ENCODE results near the gene FLT3.
A peak's percentile ranks its signal among the peaks of the same experiment; 100 is the strongest.
"Not testable (repeated sequence)": the region's sequence is repeated elsewhere in the genome, so short reads cannot be mapped to it uniquely, and the experiment has no call there.

FLT3 gene

GRCh38 chr13:28100150-28101121 is at the start of gene FLT3:
Gene FLT3 (minus strand): TSS chr13:28100576. CDS start chr13:28100510, 66 bp downstream.
- TF ChIP-seq CTCF (conservative IDR thresholded peaks at IDR 0.05; ENCODE audit: low read length), result no peak
- DNase-seq (ENCODE audit: low read depth), result peak; percentile 5

DNA sequence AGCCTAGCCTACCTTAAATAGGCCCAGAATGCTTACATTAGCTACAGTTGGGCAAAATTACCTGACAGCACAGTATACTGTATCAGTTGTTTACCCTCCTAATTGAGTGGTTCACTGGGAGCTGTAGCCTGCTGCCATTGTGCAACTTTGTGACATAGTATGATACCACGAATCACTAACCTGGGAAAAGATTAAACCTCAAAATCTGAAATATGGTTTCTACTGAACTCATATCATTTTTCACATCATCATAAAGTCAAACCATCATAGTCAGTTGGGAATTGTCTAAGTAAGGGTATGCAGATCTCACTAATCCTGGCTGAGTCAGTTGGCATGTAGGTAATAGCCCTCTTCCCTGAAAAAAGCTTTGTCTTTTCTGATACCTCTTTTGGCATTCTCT is 47.1 kb upstream of the FLT3 start:
- H3K4me3 ChIP-seq (ENCODE audit: low read length), result no peak overlapping the region
- TF ChIP-seq CTCF (conservative IDR thresholded peaks at IDR 0.05; ENCODE audit: low read length), result no peak
- no peak for DNase-seq (ENCODE audit: low read depth)

More at GRCh38 chr13:28100150-28101121, at the start of gene FLT3:
- H3K4me3 ChIP-seq (ENCODE audit: low read length), result no peak within 1 kb of the TSS

DNA sequence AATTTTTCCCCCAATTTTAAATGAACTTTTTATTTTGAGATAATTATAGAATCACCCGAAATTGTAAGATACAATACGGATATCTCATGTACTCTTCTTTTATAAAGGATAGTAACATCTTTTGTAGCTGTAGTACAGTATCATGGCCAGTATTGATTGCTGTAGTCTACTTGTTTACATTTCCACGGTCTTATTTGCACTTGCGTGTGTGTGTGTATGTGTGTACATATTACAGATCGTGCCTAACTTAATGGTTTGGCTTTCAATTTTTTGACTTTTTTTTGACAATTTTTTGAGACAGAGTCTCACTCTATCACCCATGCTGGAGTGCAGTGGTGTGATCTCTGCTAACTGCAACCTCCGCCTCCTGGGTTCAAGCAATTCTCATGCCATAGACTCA is 44.7 kb upstream of the FLT3 start:
- no peak overlapping the region for H3K4me3 ChIP-seq (ENCODE audit: low read length)
- no peak for DNase-seq (ENCODE audit: low read depth)
- no peak for TF ChIP-seq CTCF (conservative IDR thresholded peaks at IDR 0.05; ENCODE audit: low read length)

DNA sequence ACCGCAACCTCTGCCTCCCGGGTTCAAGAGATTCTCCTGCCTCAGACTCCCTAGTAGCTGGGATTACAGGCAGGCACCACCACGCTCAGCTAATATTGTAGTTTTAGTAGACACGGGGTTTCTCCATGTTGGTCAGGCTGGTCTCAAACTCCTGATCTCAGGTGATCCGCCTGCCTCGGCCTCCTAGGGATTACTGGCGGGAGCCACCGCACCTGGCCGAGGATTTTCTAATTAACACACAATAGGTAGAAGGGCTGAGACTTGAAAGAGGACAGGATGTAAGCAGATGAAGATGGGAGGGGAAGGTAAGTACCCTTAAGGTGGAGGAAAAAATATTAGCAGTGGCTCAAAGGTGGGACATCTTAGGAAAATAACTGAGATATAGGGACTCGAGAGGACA is 41.2 kb upstream of the FLT3 start:
- not testable (repeated sequence) for H3K4me3 ChIP-seq (ENCODE audit: low read length); DNase-seq (ENCODE audit: low read depth)

DNA sequence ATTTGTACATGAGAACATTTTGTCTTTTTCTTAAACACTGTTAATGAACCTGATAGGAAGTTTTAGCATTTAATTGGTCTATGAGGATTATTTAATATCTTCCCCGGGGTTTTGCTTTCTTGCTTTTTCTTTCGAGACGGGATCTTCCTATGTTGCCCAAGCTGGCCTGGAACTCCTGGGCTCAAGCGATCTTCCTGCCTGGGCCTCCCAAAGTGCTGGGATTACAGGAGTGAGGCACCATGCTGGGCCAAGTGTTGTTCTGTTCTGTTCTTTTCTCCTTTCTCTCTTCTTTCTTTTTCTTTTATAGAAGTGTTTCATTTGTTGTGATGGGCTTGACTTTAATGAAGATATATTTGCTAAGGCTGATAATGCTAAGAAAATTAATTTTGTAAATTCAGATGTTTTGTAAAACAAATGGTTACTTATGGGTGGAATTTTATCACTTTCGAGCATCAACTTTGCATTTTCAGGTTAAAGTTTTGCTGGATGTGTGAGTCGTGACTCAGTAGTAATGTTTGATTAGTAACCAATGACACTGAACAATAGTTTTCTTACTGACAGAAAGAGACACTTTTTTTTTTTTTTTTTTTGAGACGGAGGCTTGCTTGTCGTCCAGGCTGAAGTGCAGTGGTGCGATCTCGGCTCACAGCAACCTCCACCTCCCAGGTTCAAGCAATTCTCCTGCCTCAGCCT is 40.2 kb upstream of the FLT3 start:
- TF ChIP-seq CTCF (conservative IDR thresholded peaks at IDR 0.05; ENCODE audit: low read length), result no peak
- DNase-seq (ENCODE audit: low read depth), result no peak
- H3K4me3 ChIP-seq (ENCODE audit: low read length), result peak overlapping the region; percentile 90

DNA sequence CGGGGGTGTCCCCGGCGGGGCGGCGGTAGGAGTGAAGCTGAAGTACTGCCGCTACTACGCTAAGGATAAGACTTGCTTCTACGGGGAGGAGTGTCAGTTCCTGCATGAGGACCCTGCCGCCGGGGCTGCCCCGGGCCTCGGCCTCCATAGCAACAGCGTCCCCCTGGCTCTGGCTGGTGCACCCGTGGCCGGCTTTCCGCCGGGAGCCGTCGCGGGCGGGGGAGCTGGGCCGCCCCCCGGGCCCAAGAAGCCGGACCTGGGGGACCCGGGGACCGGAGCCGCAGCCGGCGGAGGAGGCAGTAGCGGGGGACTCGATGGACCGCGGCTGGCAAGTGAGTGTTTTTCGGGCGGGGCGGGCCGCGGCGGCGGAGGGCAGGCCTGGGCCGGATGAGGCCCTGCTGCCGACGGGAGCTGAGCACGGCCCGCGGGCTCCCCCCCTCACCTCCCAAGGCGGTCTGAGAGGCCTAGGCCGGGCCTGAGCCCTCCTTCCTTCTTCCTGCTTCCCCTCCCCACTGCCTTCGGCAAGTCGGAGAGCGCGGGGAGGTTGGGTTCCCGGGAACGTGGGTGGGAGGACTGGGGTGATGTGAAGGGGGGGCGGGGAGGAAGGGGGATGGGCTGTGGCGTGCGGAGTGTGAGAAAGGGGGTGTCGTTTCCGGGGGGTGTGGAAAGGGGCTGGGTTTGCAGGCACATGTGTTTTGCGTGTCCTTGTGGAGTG is 38.5 kb upstream of the FLT3 start:
- no peak for TF ChIP-seq CTCF (conservative IDR thresholded peaks at IDR 0.05; ENCODE audit: low read length)
- peak; percentile 90 for DNase-seq (ENCODE audit: low read depth)
- peak overlapping the region; percentile 90 for H3K4me3 ChIP-seq (ENCODE audit: low read length)
